Ishikawa (cell line): ENCODE measurements around the gene PACSIN2.

ENCODE experiments used
- CEBPB ChIP-seq: IDR thresholded peaks from 2 replicates; pipeline ENCODE4 v1.6.1; 2012
- CREB1 ChIP-seq: IDR thresholded peaks from 2 replicates; pipeline ENCODE4 v1.6.1; 2012; ENCODE audit warnings: low read depth
- EGR1 ChIP-seq: IDR thresholded peaks from 2 replicates; pipeline ENCODE4 v1.6.1; 2012
- EP300 ChIP-seq: IDR thresholded peaks from 2 replicates; pipeline ENCODE4 v1.6.1; 2012; ENCODE audit warnings: borderline replicate concordance
- FOXM1 ChIP-seq: IDR thresholded peaks from 2 replicates; pipeline ENCODE4 v1.6.1; 2012; ENCODE audit warnings: low read depth, borderline replicate concordance
- NFIC ChIP-seq: IDR thresholded peaks from 2 replicates; pipeline ENCODE4 v1.6.1; 2012
- RAD21 ChIP-seq: IDR thresholded peaks from 2 replicates; pipeline ENCODE4 v1.6.1; 2012; ENCODE audit warnings: low read depth
- TAF1 ChIP-seq: IDR thresholded peaks from 2 replicates; pipeline ENCODE4 v1.6.1; 2012; ENCODE audit warnings: low read depth, mild to moderate bottlenecking
- TCF12 ChIP-seq: IDR thresholded peaks from 2 replicates; pipeline ENCODE4 v1.6.1; 2012; ENCODE audit warnings: low read depth
- TEAD4 ChIP-seq: IDR thresholded peaks from 2 replicates; pipeline ENCODE4 v1.6.1; 2012
- YY1 ChIP-seq: IDR thresholded peaks from 2 replicates; pipeline ENCODE4 v1.6.1; 2012; ENCODE audit warnings: low read depth
- ZBTB7A ChIP-seq: IDR thresholded peaks from 2 replicates; pipeline ENCODE4 v1.6.1; 2012; ENCODE audit warnings: low read depth
- TF ChIP-seq, protein P1 (sequence below): IDR thresholded peaks from 2 replicates; pipeline ENCODE4 v1.6.1; 2012
- TF ChIP-seq, protein P2 (sequence below): IDR thresholded peaks from 2 replicates; pipeline ENCODE4 v1.6.1; 2012
- TF ChIP-seq, protein P3 (sequence below): IDR thresholded peaks from 2 replicates; pipeline ENCODE4 v1.6.1; 2012; ENCODE audit warnings: low read depth, mild to moderate bottlenecking

PACSIN2 gene

DNA sequence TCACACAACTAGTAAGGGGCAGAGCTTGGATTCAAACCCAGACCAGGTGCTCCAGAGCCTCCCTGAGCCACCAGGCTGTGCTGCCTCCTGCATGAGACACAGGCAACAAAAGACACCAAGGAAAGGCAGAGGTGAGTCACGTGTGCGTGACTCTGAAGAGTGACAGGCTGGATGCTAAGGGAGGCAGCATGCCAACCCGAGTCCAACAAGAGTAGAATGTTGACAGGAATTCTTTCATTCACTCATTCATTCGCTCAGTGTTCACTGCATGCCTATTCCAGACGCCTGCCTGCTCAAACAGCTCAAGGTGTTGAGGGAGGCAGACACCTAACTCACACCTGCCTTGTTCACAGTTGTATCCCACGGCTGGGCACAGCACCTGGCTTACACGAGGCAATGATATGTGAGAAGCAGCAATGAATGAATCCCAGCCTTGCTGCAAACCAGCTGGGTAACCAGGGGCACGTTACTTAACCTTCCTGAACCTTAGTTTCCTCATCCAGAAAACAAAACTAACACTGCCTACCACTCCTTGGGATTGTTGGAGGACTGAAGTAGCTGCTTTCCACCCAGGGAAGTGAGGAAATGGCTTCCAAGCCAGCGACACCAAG, 84.0 kb downstream of the PACSIN2 start:
- TF ChIP-seq RAD21 (peak; percentile 17; the same call in 1 of the 2 replicates), TCF12 (no peak)
- TF ChIP-seq, protein P1, sequence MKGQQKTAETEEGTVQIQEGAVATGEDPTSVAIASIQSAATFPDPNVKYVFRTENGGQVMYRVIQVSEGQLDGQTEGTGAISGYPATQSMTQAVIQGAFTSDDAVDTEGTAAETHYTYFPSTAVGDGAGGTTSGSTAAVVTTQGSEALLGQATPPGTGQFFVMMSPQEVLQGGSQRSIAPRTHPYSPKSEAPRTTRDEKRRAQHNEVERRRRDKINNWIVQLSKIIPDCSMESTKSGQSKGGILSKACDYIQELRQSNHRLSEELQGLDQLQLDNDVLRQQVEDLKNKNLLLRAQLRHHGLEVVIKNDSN: peak; percentile 82

DNA sequence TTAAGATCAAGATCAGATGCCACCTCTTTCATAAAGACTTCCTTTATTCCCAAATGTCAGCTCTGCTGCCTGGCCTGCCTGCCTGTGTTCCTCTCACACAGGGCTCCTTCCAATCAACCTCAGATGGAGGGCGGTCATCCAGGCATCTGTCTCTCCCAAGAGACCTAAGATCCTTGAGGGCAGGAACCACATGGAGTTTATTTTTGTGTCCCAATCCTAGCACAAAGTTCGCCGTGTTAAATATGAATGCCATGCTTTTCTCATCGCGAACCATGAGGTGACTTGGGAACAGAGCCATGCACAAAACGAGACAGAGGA, 85.2 kb downstream of the PACSIN2 start:
- TF ChIP-seq, protein P2, sequence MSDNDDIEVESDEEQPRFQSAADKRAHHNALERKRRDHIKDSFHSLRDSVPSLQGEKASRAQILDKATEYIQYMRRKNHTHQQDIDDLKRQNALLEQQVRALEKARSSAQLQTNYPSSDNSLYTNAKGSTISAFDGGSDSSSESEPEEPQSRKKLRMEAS: no peak
- no peak for TF ChIP-seq TEAD4
- TF ChIP-seq EP300: no peak
- TF ChIP-seq ZBTB7A: no peak
- no peak for TF ChIP-seq CEBPB
- no peak for TF ChIP-seq YY1
- TF ChIP-seq, protein P1: no peak
- TF ChIP-seq CREB1: no peak
- no peak for TF ChIP-seq TCF12
- no peak for TF ChIP-seq TAF1
- no peak for TF ChIP-seq NFIC
- TF ChIP-seq FOXM1: no peak
- TF ChIP-seq EGR1: no peak
- TF ChIP-seq, protein P3, sequence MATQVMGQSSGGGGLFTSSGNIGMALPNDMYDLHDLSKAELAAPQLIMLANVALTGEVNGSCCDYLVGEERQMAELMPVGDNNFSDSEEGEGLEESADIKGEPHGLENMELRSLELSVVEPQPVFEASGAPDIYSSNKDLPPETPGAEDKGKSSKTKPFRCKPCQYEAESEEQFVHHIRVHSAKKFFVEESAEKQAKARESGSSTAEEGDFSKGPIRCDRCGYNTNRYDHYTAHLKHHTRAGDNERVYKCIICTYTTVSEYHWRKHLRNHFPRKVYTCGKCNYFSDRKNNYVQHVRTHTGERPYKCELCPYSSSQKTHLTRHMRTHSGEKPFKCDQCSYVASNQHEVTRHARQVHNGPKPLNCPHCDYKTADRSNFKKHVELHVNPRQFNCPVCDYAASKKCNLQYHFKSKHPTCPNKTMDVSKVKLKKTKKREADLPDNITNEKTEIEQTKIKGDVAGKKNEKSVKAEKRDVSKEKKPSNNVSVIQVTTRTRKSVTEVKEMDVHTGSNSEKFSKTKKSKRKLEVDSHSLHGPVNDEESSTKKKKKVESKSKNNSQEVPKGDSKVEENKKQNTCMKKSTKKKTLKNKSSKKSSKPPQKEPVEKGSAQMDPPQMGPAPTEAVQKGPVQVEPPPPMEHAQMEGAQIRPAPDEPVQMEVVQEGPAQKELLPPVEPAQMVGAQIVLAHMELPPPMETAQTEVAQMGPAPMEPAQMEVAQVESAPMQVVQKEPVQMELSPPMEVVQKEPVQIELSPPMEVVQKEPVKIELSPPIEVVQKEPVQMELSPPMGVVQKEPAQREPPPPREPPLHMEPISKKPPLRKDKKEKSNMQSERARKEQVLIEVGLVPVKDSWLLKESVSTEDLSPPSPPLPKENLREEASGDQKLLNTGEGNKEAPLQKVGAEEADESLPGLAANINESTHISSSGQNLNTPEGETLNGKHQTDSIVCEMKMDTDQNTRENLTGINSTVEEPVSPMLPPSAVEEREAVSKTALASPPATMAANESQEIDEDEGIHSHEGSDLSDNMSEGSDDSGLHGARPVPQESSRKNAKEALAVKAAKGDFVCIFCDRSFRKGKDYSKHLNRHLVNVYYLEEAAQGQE: no peak

DNA sequence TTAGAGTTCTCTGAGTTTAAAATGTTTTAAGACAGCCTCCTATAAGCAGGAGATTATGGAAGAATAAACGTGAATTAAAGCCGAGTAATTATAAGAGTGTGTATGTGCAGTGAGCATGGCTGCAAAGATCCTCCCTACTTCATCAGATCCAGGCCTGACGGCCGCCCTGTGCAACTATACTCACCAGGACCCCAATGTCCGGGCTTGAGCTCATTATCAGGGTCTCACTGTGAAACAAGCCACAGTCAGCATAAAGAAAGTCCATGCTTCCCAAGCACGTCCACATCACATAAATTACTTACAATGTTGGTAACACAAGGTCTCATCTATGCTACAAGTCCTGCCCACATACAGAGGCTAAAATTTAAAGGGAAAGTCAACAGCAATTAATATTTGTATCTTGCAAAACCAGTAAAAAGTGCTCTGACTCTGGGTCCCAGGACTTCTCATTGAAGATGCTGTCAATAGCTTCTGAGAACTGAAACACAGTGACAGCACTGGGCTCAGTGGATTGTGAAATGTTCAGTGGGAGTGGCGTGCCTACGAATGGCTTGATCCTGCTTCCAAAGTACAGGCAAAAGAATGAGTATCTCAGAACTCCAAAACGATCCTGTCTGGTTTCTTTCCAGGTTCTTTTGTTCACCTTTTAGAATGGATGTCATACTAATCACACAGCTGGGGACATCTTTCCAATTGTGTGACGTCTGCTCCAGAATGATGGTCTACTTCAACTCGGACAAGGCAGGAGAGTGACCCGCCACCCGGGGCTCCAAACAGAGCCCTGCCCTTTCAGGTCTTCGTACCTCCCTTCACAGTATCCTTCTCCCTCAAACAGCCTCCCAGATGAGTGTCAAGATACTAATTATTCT, 85.7 kb downstream of the PACSIN2 start:
- TF ChIP-seq FOXM1: no peak
- no peak for TF ChIP-seq TEAD4
- TF ChIP-seq TAF1: no peak
- no peak for TF ChIP-seq RAD21
- no peak for TF ChIP-seq CREB1
- TF ChIP-seq TCF12: no peak
- TF ChIP-seq, protein P2: no peak
- TF ChIP-seq ZBTB7A: no peak
- TF ChIP-seq, protein P3: no peak
- TF ChIP-seq, protein P1: no peak
- no peak for TF ChIP-seq YY1
- no peak for TF ChIP-seq CEBPB

DNA sequence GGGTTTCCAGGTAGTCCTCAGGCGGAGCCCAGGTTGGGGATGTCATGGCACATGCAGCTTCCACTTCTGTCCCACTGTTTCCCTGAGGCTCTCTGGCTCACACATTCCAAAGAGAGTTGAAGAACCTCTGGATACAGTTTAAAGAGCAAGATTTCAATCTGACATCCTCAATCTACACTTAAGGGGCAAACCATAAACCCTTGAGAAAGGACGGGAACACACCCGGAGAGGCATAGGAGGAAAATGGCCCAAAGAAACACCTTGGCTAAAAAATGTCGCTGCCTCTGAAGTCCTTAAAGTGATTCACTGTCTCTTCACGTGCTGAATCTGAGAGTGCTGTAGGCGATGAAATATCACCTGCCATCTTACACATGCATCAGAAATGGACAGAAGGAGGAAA, 87.0 kb downstream of the PACSIN2 start:
- TF ChIP-seq RAD21 (no peak), EP300 (no peak), TAF1 (no peak), CEBPB (no peak), NFIC (no peak), YY1 (no peak), FOXM1 (no peak), ZBTB7A (no peak), EGR1 (no peak), TCF12 (no peak), CREB1 (no peak), TEAD4 (no peak)
- TF ChIP-seq, protein P1: no peak
- TF ChIP-seq, protein P2: no peak
- TF ChIP-seq, protein P3: no peak
